ENCODE data around the gene MRPS26.

DNA sequence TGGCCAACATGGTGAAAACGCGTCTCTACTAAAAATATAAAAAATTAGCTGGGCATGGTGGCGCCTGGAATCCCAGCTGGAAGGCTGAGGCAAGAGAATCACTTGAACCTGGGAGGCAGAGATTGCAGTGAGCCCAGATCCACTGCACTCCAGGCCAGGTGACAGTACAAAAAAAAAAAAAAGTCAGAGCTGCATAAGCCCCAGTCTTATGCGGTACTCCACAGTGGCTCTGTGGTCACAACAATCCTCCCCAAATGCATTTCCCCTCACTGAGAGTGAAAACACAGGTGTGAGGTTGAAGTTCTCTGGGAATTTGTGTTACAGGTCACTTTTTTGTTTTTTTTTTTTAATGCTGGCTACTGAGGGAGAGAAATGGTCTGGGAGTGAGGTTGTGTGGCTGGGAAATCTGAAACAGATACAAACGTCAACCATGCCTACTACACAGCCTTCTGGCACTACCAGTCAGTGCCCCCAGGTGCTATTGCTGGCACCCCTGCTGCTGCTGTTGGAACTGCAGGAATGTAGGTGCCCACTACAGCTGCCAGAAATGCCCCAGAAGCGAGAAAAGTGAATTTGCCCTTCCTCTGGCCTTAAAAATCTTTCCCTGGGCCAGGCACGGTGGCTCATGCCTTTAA is 5.7 kb downstream of the MRPS26 start:
- TF ChIP-seq, protein P1, sequence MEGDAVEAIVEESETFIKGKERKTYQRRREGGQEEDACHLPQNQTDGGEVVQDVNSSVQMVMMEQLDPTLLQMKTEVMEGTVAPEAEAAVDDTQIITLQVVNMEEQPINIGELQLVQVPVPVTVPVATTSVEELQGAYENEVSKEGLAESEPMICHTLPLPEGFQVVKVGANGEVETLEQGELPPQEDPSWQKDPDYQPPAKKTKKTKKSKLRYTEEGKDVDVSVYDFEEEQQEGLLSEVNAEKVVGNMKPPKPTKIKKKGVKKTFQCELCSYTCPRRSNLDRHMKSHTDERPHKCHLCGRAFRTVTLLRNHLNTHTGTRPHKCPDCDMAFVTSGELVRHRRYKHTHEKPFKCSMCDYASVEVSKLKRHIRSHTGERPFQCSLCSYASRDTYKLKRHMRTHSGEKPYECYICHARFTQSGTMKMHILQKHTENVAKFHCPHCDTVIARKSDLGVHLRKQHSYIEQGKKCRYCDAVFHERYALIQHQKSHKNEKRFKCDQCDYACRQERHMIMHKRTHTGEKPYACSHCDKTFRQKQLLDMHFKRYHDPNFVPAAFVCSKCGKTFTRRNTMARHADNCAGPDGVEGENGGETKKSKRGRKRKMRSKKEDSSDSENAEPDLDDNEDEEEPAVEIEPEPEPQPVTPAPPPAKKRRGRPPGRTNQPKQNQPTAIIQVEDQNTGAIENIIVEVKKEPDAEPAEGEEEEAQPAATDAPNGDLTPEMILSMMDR (IDR thresholded peaks at IDR 0.05; ENCODE audit: low read depth, low read length, missing input control), result no peak
- TF ChIP-seq TAF1 (conservative IDR thresholded peaks at IDR 0.05) (no peak), RXRA (IDR thresholded peaks at IDR 0.05) (no peak), EGR1 (IDR thresholded peaks at IDR 0.05; ENCODE audit: low read depth in 2 of 2) (no peak), REST (IDR thresholded peaks at IDR 0.05) (no peak)
